Neural progenitor cell (in vitro differentiated cells): ENCODE measurements around the gene GIT2. TPM values are rescaled to one million over a fixed set of nuclear protein-coding genes. Genes with fewer than 3 reads are reported as not detected.

ENCODE experiments used
- DNase-seq: peaks from one replicate; pipeline ENCODE4 v3.0.0-alpha.2; 2016; ENCODE audit warnings: low spot score
- H2AFZ ChIP-seq: fragments of 200-600 bp; sonication (generic); replicated peaks from 2 replicates; pipeline ENCODE4 v1.6.1; 2016; ENCODE audit warnings: antibody characterized with exemption
- H3F3A ChIP-seq: fragments of 200-600 bp; sonication (generic); 2 replicates; pipeline ENCODE4 v1.6.1; 2016; ENCODE audit warnings: antibody characterized with exemption, low read depth
- H3K27ac ChIP-seq: fragments of 200-600 bp; sonication (generic); 2 replicates; pipeline ENCODE4 v1.5.1; 2016; ENCODE audit warnings: mild to moderate bottlenecking
- H3K27me3 ChIP-seq: fragments of 200-600 bp; sonication (generic); 2 replicates; pipeline ENCODE4 v1.6.1; 2016; ENCODE audit warnings: mild to moderate bottlenecking, moderate library complexity
- H3K36me3 ChIP-seq: fragments of 200-600 bp; sonication (generic); 2 replicates; pipeline ENCODE4 v1.5.1; 2016
- H3K4me1 ChIP-seq: fragments of 200-600 bp; sonication (generic); 2 replicates; pipeline ENCODE4 v1.6.1; 2016; ENCODE audit warnings: mixed run types
- H3K4me2 ChIP-seq: fragments of 200-600 bp; sonication (generic); 2 replicates; pipeline ENCODE4 v1.6.1; 2016
- H3K4me3 ChIP-seq: fragments of 200-600 bp; sonication (generic); 2 replicates; pipeline ENCODE4 v1.5.1; 2016
- H3K79me2 ChIP-seq: fragments of 200-600 bp; sonication (generic); 2 replicates; pipeline ENCODE4 v1.6.1; 2016; ENCODE audit warnings: low read depth
- H3K9ac ChIP-seq: fragments of 200-600 bp; sonication (generic); 2 replicates; pipeline ENCODE4 v1.6.1; 2016
- H3K9me3 ChIP-seq: fragments of 200-600 bp; sonication (generic); 2 replicates; pipeline ENCODE4 v1.5.1; 2016; ENCODE audit warnings: low read depth
- H4K20me1 ChIP-seq: fragments of 200-600 bp; sonication (generic); 2 replicates; pipeline ENCODE4 v1.6.1; 2016; ENCODE audit warnings: low read depth
- H3K27ac Mint-ChIP-seq: 3 replicates; pipeline ENCODE4 v1.8.0; 2021; ENCODE audit warnings: mixed read lengths
- H3K27me3 Mint-ChIP-seq: 2 replicates; pipeline ENCODE4 v1.8.0; 2022; ENCODE audit warnings: low read depth, mild to moderate bottlenecking, inconsistent platforms, moderate library complexity, mixed read lengths; ENCODE audit not compliant: insufficient read depth
- H3K36me3 Mint-ChIP-seq: 3 replicates; pipeline ENCODE4 v1.8.0; 2021; ENCODE audit warnings: mixed read lengths
- H3K4me1 Mint-ChIP-seq: 3 replicates; pipeline ENCODE4 v1.8.0; 2021; ENCODE audit warnings: mixed read lengths
- H3K4me3 Mint-ChIP-seq: 3 replicates; pipeline ENCODE4 v1.8.0; 2021; ENCODE audit warnings: mild to moderate bottlenecking, moderate library complexity, mixed read lengths
- H3K9me3 Mint-ChIP-seq: 3 replicates; pipeline ENCODE4 v1.8.0; 2020; ENCODE audit warnings: mixed read lengths
- EZH2 ChIP-seq: fragments of 200-600 bp; sonication (generic); IDR thresholded peaks from 2 replicates; pipeline ENCODE4 v1.6.1; 2017; ENCODE audit warnings: antibody characterized with exemption, mild to moderate bottlenecking, moderate library complexity
- EZH2phosphoT487 ChIP-seq: fragments of 200-600 bp; sonication (generic); IDR thresholded peaks from 2 replicates; pipeline ENCODE4 v1.6.1; 2017; ENCODE audit warnings: antibody characterized with exemption
- total RNA-seq: library from RNA; depleted of rRNA; stranded (reverse); fragments of >200 nt; gene quantifications from 2 replicates; pipeline ENCODE4 v1.2.3, GENCODE V29; 2015; ENCODE audit warnings: low replicate concordance
- TF ChIP-seq, protein P1 (sequence below): fragments of 200-600 bp; sonication (generic); IDR thresholded peaks from 2 replicates; pipeline ENCODE4 v1.5.1; 2017; ENCODE audit warnings: antibody characterized with exemption, mild to moderate bottlenecking

Gene GIT2
- total RNA-seq, 1 donor from 2014 or later: 28.5 TPM

- no peaks in the 10 kb centered on the region for H3K9me3 Mint-ChIP-seq
- no peaks in the 10 kb centered on the region for H3K79me2 ChIP-seq
These were observed 11.7 kb upstream of the GIT2 start for GRCh38 chr12:110007881-110008280.

GRCh38 chr12:110006115-110006514 is 9.9 kb upstream of the GIT2 start:
- H3K79me2 ChIP-seq: no peaks in the 10 kb centered on the region
- H2AFZ ChIP-seq: no peak overlapping the region
- H3F3A ChIP-seq: no peaks in the 10 kb centered on the region
- no peaks in the 10 kb centered on the region for H3K36me3 ChIP-seq
- Mint-ChIP-seq H3K36me3 (peaks cover 4% of the 10 kb centered on the region), H3K27ac (no peak overlapping the region), H3K4me1 (peaks cover under 1% of the 10 kb centered on the region), H3K9me3 (no peaks in the 10 kb centered on the region), H3K27me3 (peaks cover 4% of the 10 kb centered on the region), H3K4me3 (no peak overlapping the region)
- H4K20me1 ChIP-seq: no peaks in the 10 kb centered on the region
- peaks cover under 1% of the 10 kb centered on the region for H3K27me3 ChIP-seq
- no peak overlapping the region for H3K27ac ChIP-seq
- no peak overlapping the region for H3K4me2 ChIP-seq
- H3K4me3 ChIP-seq: no peak overlapping the region
- no peak for DNase-seq
- no peak overlapping the region for H3K9ac ChIP-seq
- no peaks in the 10 kb centered on the region for H3K4me1 ChIP-seq
- TF ChIP-seq EZH2 (no peak), EZH2phosphoT487 (no peak)
- TF ChIP-seq, protein P1, sequence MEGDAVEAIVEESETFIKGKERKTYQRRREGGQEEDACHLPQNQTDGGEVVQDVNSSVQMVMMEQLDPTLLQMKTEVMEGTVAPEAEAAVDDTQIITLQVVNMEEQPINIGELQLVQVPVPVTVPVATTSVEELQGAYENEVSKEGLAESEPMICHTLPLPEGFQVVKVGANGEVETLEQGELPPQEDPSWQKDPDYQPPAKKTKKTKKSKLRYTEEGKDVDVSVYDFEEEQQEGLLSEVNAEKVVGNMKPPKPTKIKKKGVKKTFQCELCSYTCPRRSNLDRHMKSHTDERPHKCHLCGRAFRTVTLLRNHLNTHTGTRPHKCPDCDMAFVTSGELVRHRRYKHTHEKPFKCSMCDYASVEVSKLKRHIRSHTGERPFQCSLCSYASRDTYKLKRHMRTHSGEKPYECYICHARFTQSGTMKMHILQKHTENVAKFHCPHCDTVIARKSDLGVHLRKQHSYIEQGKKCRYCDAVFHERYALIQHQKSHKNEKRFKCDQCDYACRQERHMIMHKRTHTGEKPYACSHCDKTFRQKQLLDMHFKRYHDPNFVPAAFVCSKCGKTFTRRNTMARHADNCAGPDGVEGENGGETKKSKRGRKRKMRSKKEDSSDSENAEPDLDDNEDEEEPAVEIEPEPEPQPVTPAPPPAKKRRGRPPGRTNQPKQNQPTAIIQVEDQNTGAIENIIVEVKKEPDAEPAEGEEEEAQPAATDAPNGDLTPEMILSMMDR: no peak
- no peaks in the 10 kb centered on the region for H3K9me3 ChIP-seq

More at GRCh38 chr12:110007881-110008280, 11.7 kb upstream of the GIT2 start:
- H3K27me3 Mint-ChIP-seq: peaks cover 4% of the 10 kb centered on the region
- Histone ChIP-seq H3K9ac (no peak overlapping the region), H3F3A (no peaks in the 10 kb centered on the region), H3K36me3 (no peaks in the 10 kb centered on the region), H2AFZ (no peak overlapping the region), H3K4me1 (no peaks in the 10 kb centered on the region), H3K4me3 (no peak overlapping the region), H4K20me1 (no peaks in the 10 kb centered on the region), H3K4me2 (no peak overlapping the region), H3K9me3 (no peaks in the 10 kb centered on the region), H3K27ac (no peak overlapping the region), H3K27me3 (no peaks in the 10 kb centered on the region)
- no peak overlapping the region for H3K4me3 Mint-ChIP-seq
- H3K36me3 Mint-ChIP-seq: peaks cover 7% of the 10 kb centered on the region
- DNase-seq: no peak
- H3K4me1 Mint-ChIP-seq: no peaks in the 10 kb centered on the region
- no peak for TF ChIP-seq EZH2
- no peak for TF ChIP-seq EZH2phosphoT487
- TF ChIP-seq, protein P1: no peak
- H3K27ac Mint-ChIP-seq: no peak overlapping the region

DNA sequence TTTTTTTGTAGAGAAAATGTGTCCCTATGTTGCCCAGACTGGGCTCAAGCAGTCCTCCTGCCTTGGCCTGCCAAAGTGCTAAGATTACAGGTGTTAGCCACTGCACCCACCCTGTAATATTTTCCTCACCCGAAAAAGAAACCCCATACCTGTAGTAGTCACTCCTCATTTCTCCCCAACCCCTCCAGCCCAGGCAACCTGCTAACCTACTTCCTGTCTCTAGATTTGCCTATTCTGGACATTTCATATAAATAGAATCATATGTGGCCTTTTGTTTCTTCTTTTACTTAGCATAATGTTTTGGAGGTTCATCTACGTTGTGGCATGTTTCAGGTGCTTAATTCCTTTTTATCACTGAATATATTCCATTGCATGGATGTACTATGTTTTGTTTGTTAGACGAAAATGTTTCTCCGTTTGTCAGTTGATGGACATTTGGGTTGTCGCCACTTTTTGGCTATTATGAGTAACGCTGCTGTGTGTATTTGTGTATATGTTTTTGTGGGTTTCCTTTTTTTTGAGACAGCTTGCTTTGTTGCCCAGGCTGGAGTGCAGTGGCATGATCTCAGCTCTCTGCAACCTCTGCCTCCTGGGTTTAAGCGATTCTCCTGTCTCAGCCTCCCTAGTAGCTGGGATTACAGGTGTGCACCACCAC is 9.3 kb upstream of the GIT2 start:
- H3F3A ChIP-seq: no peaks in the 10 kb centered on the region
- H3K27ac Mint-ChIP-seq: no peak overlapping the region
- peaks cover 4% of the 10 kb centered on the region for H3K36me3 Mint-ChIP-seq
- H3K4me2 ChIP-seq: no peak overlapping the region
- no peak overlapping the region for H3K9ac ChIP-seq
- no peaks in the 10 kb centered on the region for H3K9me3 ChIP-seq
- no peak for DNase-seq
- no peak overlapping the region for H3K27ac ChIP-seq
- H3K79me2 ChIP-seq: peaks cover under 1% of the 10 kb centered on the region
- no peaks in the 10 kb centered on the region for H3K4me1 ChIP-seq
- no peaks in the 10 kb centered on the region for H3K9me3 Mint-ChIP-seq
- no peaks in the 10 kb centered on the region for H3K36me3 ChIP-seq
- H3K27me3 Mint-ChIP-seq: peaks cover 4% of the 10 kb centered on the region
- no peaks in the 10 kb centered on the region for H4K20me1 ChIP-seq
- no peak overlapping the region for H3K4me3 ChIP-seq
- TF ChIP-seq, protein P1: no peak
- TF ChIP-seq EZH2phosphoT487: no peak
- H2AFZ ChIP-seq: no peak overlapping the region
- no peak overlapping the region for H3K4me3 Mint-ChIP-seq
- peaks cover 7% of the 10 kb centered on the region for H3K27me3 ChIP-seq
- H3K4me1 Mint-ChIP-seq: peaks cover 2% of the 10 kb centered on the region
